Bronchial epithelial cell (primary cell): ENCODE measurements around the gene GANAB. TPM values are rescaled to one million over a fixed set of nuclear protein-coding genes. Genes with fewer than 3 reads are reported as not detected.

Source experiments
- DNase-seq: peaks from one replicate; pipeline ENCODE4 v3.0.0-alpha.2; 2010; ENCODE audit warnings: low read depth
- FAIRE-seq: peaks from 2 replicates; lab custom pipeline; 2011; peaks lifted over from hg19 to GRCh38; lab: Jason Lieb, UNC
- H3K27me3 ChIP-seq: 2 replicates; pipeline ENCODE4 v1.5.1; 2011; ENCODE audit warnings: low read length; ENCODE audit not compliant: control insufficient read depth, insufficient read depth
- H3K36me3 ChIP-seq: 2 replicates; pipeline ENCODE4 v1.5.1; 2011; ENCODE audit warnings: low read length; ENCODE audit not compliant: control insufficient read depth, insufficient read depth
- H3K4me3 ChIP-seq: 2 replicates; pipeline ENCODE4 v1.5.1; 2011; ENCODE audit warnings: mild to moderate bottlenecking, low read depth, low read length, control low read depth
- total RNA-seq: library from RNA; depleted of rRNA; stranded (reverse); fragments of >200 nt; gene quantifications from 2 replicates; pipeline ENCODE4 v1.2.1, GENCODE V29; 2014
- TF ChIP-seq, protein P1 (sequence below): IDR thresholded peaks from 2 replicates; pipeline ENCODE4 v1.5.1; 2011; ENCODE audit warnings: mild to moderate bottlenecking, moderate library complexity, low read length, control low read depth, inconsistent platforms; ENCODE audit not compliant: insufficient read depth, severe bottlenecking

Gene GANAB
- total RNA-seq, 1 donor from 2014 or later, result 138 TPM

DNA sequence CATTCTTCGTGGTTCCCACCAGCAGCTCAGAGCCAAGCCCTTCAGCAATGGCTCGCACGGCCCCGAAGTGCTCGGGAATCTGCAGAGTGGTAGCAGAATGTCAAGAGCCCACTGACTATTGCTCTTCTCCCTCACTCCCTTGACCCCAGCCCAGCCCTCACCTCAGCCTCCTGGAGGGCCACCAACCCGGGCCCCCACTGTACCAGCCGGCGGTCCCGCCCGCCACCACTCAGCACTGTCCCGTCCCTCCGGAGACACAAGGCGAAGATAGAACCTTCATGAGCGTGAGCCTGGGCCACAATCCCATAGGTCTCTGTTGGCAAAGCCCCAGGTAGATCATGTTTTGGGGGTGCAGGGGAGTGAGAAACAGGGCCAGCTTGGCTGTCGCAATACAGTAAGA, 40.5 kb downstream of the GANAB start:
- Histone ChIP-seq H3K4me3 (no peak overlapping the region), H3K36me3 (peaks cover 9% of the 10 kb centered on the region), H3K27me3 (no peaks in the 10 kb centered on the region)
- TF ChIP-seq, protein P1, sequence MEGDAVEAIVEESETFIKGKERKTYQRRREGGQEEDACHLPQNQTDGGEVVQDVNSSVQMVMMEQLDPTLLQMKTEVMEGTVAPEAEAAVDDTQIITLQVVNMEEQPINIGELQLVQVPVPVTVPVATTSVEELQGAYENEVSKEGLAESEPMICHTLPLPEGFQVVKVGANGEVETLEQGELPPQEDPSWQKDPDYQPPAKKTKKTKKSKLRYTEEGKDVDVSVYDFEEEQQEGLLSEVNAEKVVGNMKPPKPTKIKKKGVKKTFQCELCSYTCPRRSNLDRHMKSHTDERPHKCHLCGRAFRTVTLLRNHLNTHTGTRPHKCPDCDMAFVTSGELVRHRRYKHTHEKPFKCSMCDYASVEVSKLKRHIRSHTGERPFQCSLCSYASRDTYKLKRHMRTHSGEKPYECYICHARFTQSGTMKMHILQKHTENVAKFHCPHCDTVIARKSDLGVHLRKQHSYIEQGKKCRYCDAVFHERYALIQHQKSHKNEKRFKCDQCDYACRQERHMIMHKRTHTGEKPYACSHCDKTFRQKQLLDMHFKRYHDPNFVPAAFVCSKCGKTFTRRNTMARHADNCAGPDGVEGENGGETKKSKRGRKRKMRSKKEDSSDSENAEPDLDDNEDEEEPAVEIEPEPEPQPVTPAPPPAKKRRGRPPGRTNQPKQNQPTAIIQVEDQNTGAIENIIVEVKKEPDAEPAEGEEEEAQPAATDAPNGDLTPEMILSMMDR, result no peak
- DNase-seq (no peak), FAIRE-seq (no peak)

DNA sequence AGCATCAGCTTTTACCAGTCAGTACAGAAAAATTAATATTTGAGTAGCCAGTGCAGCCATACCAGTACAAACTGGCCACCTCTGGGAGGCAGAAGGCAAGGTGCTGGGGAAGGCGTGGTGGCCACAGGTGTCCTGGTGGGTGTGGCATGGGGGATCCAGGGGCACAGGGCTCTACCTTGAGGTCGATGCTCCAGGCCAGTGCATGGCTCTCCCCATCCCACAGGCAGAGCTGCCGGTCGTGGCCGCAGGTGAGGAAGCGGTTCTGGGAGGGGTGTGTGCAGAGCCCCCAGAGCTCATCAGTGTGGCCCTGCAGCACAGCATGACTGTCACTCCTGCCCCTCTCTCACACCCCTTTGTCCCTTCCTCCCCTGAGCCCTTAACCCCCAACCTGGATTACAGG, 40.9 kb downstream of the GANAB start:
- DNase-seq, result no peak
- no peak overlapping the region for H3K4me3 ChIP-seq
- H3K36me3 ChIP-seq, result peaks cover 8% of the 10 kb centered on the region
- FAIRE-seq, result no peak
- TF ChIP-seq, protein P1, result no peak
- H3K27me3 ChIP-seq, result no peaks in the 10 kb centered on the region

DNA sequence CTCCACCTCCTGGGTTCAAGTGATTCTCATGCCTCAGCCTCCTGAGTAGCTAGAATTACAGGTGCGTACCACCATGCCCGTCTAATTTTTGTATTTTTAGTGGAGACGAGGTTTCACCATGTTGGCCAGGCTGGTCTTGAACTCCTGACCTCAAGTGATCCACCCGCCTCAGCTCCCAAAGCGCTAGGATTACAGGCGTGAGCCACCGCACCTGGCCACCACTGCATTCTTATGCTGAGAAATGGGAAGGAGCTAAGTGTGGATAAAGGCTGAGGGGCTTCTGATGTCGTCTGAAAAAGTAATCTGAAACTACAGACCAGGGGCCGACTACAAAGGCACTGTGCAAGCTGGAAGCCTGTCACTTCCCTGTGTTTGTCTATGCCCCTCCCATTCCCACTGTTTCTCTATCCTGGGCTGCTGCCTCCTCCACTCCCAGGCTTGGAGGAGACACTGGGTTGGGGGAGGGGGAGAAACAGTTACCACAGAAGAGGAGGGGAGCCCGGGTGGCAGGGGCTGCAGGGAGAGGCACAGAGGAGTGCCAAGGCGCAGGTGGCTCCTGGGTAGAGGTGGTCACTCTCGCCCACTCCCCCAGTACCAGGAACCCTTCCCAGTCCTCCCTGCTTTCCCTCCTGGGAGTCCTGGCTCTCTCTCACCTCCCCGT, 41.8 kb downstream of the GANAB start:
- TF ChIP-seq, protein P1, result no peak
- FAIRE-seq, result no peak
- Histone ChIP-seq H3K4me3 (no peak overlapping the region), H3K27me3 (no peaks in the 10 kb centered on the region), H3K36me3 (peaks cover 7% of the 10 kb centered on the region)
- DNase-seq, result no peak

DNA sequence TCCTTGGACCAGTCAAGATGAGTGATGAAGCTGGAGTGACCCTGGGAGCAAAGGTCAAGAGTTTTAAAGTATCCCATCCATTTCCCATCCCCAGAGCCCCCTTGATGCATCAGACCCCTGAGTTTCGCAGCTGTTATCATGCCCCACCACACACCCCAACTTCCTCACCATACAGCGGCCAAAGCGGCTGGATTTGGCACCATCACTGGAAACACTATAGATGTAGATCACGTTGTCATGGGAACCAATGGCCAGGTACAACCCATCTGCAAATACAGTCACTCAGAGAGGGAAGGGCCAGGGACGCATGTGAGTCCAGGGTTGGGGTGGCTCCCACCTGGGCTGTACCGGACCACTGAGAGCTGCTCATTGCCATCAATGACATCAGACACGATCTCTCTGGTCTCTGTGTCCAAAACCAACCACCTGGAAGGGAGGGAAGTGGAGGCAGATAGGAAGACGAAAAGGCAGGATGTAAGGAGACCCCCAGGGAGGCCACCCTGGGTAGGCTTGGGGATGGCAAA, 42.6 kb downstream of the GANAB start:
- H3K27me3 ChIP-seq, result no peaks in the 10 kb centered on the region
- peaks cover 5% of the 10 kb centered on the region for H3K36me3 ChIP-seq
- TF ChIP-seq, protein P1, result no peak
- no peak for FAIRE-seq
- no peak overlapping the region for H3K4me3 ChIP-seq
- DNase-seq, result no peak

DNA sequence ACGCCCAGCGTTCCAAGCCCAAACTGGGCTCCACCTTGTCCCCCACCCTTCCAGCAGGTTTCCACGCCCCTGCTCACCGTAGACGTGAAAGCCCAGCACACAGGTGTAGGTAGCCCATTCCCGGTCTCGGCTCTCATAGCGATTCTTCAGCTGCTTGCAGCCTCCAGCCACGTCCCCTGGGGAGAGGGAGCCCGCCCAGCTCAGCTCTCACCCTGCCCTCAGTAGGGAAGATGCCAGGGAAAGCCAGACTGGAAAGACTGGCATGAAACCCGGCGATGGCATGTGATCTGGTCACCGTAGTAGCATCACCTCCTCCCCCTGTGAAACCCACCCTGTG, 43.4 kb downstream of the GANAB start:
- peak overlapping the region; percentile 91 for H3K4me3 ChIP-seq
- H3K36me3 ChIP-seq, result peaks cover 9% of the 10 kb centered on the region
- TF ChIP-seq, protein P1, result no peak
- no peaks in the 10 kb centered on the region for H3K27me3 ChIP-seq
- no peak for FAIRE-seq
- DNase-seq, result no peak
